K562 (cell line): Measurements from ENCODE around the gene SLCO2A1. TPM values are rescaled to one million over a fixed set of nuclear protein-coding genes. Genes with fewer than 3 reads are reported as not detected.

Experiments used
- ATAC-seq: fragments of 200-7000 bp; cut with Tn5 transposase; 3 replicates; pipeline ENCODE4 v1.9.1; 2020; ENCODE audit warnings: moderate library complexity
- BruUV-seq: library from RNA; stranded (reverse); fragments of 400-500 nt; replicated peaks from 2 replicates; lab custom pipeline; 2021; lab: Mats Ljungman, UMichigan
- CTCF ChIA-PET: fragments of 300-600 bp; formaldehyde crosslinking; extraction: SDS; loops from one replicate; lab custom pipeline; 2021; ENCODE audit warnings: low intra/inter-chr PET ratio; lab: Yijun Ruan, JAX
- POLR2A ChIA-PET: fragments of 300-600, 350-650 bp; sonication (Branson Sonifier 250); formaldehyde crosslinking; extraction: SDS; loops from one replicate; lab custom pipeline; 2021; ENCODE audit warnings: antibody characterized with exemption, inconsistent platforms; lab: Yijun Ruan, JAX
- DNase-seq, 4 experiments: peaks; one replicate each; pipeline versions ENCODE4 v3.0.0 to v3.0.0-alpha.2; 2011 to 2018; ENCODE audit warnings: low spot score in 3 of 4, mixed read lengths in 3 of 4; ENCODE audit errors: extremely low read depth in 1 of 4
- FAIRE-seq: peaks from 2 replicates; lab custom pipeline; 2011; peaks lifted over from hg19 to GRCh38; lab: Jason Lieb, UNC
- H2AFZ ChIP-seq: 2 replicates; pipeline ENCODE4 v1.6.0; 2011; ENCODE audit warnings: low read depth, low read length, control low read depth, inconsistent platforms
- H3K27ac ChIP-seq: fragments of 200-600 bp; 3 replicates; pipeline ENCODE4 v1.8.0; 2011; ENCODE audit warnings: low read depth, mild to moderate bottlenecking, control low read depth, inconsistent platforms, low read length, moderate library complexity, mixed read lengths; ENCODE audit errors: extremely low read depth
- H3K27me3 ChIP-seq, 2 experiments: fragments of 300-600 bp in 1 of 2; 2 replicates in 1 of 2; 3 replicates in 1 of 2; pipeline versions ENCODE4 v1.6.0 to v1.8.0; 2011; ENCODE audit warnings: inconsistent platforms in 2 of 2, low read length in 2 of 2, mild to moderate bottlenecking in 1 of 2, mixed read lengths in 1 of 2, moderate library complexity in 1 of 2; ENCODE audit not compliant: control insufficient read depth in 2 of 2, insufficient read depth in 2 of 2
- H3K36me3 ChIP-seq: fragments of 300-600 bp; 3 replicates; pipeline ENCODE4 v1.8.0; 2011; ENCODE audit warnings: mild to moderate bottlenecking, low read length, inconsistent platforms; ENCODE audit not compliant: control insufficient read depth, insufficient read depth
- H3K4me1 ChIP-seq, 2 experiments: fragments of 200-600 bp in 1 of 2; replicated peaks in 1 of 2; 2 replicates in 1 of 2; 3 replicates in 1 of 2; pipeline versions ENCODE4 v1.5.1 to v1.8.0; 2011; ENCODE audit warnings: inconsistent platforms in 2 of 2, low read length in 2 of 2, mild to moderate bottlenecking in 1 of 2, mixed read lengths in 1 of 2, moderate library complexity in 1 of 2; ENCODE audit not compliant: control insufficient read depth in 2 of 2, insufficient read depth in 2 of 2
- H3K4me2 ChIP-seq: 2 replicates; pipeline ENCODE4 v1.6.1; 2011; ENCODE audit warnings: low read length, control low read depth, inconsistent platforms, mixed read lengths; ENCODE audit not compliant: insufficient read depth
- H3K4me3 ChIP-seq: fragments of 200-600 bp; sonication (generic), shearing (Covaris generic); 2 replicates; pipeline ENCODE4 v1.5.1; 2016; ENCODE audit warnings: control low read depth, inconsistent platforms
- H3K79me2 ChIP-seq: fragments of 200-600 bp; 3 replicates; pipeline ENCODE4 v1.8.0; 2011; ENCODE audit warnings: low read length, inconsistent platforms; ENCODE audit not compliant: control insufficient read depth, insufficient read depth
- H3K9ac ChIP-seq, 2 experiments: 2 replicates each; pipeline versions ENCODE4 v1.6.0 to v1.6.1; 2011; ENCODE audit warnings: low read depth in 2 of 2, low read length in 2 of 2, control low read depth in 1 of 2, inconsistent platforms in 1 of 2, mild to moderate bottlenecking in 1 of 2, mixed read lengths in 1 of 2; ENCODE audit not compliant: insufficient read depth in 1 of 2
- H3K9me1 ChIP-seq: one replicate; pipeline ENCODE4 v1.6.0; 2011; ENCODE audit warnings: inconsistent platforms, mild to moderate bottlenecking, low read length, moderate library complexity; ENCODE audit not compliant: control insufficient read depth, insufficient read depth
- H3K9me3 ChIP-seq: replicated peaks from 2 replicates; pipeline ENCODE4 v1.5.1; 2011; ENCODE audit warnings: low read depth, low read length, inconsistent platforms; ENCODE audit not compliant: control insufficient read depth, insufficient read depth
- H4K20me1 ChIP-seq: replicated peaks from 2 replicates; pipeline ENCODE4 v1.6.1; 2011; ENCODE audit warnings: low read length, inconsistent platforms, mixed read lengths; ENCODE audit not compliant: control insufficient read depth, insufficient read depth
- ATF1 ChIP-seq, 2 experiments: fragments of 450-650 bp in 1 of 2; IDR thresholded peaks; 2 replicates each; pipeline ENCODE4 v1.6.1; 2016; ENCODE audit warnings: missing compliant biosample characterization in 1 of 2, missing genetic modification characterization in 1 of 2
- ATF3 ChIP-seq, 2 experiments: fragments of 450-650 bp in 1 of 2; sonication (generic) in 1 of 2; formaldehyde crosslinking in 1 of 2; IDR thresholded peaks in 1 of 2; conservative IDR thresholded peaks in 1 of 2; 2 replicates each; pipeline versions ENCODE4 v1.6.1 to v1.8.1; 2016 to 2023; ENCODE audit warnings: mild to moderate bottlenecking in 2 of 2, moderate library complexity in 2 of 2, inconsistent platforms in 1 of 2, missing genetic modification reagents in 1 of 2
- BACH1 ChIP-seq: fragments of 200-800 bp; sonication (Bioruptor generic); IDR thresholded peaks from 2 replicates; pipeline ENCODE4 v1.6.1; 2016; ENCODE audit warnings: missing genetic modification characterization, missing compliant biosample characterization
- HMBOX1 ChIP-seq: sonication (generic); IDR thresholded peaks from 2 replicates; pipeline ENCODE4 v1.6.1; 2016
- MIER1 ChIP-seq: fragments of 450-650 bp; IDR thresholded peaks from 2 replicates; pipeline ENCODE4 v1.6.1; 2016; ENCODE audit warnings: antibody characterized with exemption, mild to moderate bottlenecking, low read depth
- NCOA4 ChIP-seq: fragments of 450-650 bp; IDR thresholded peaks from 2 replicates; pipeline ENCODE4 v1.6.1; 2018; ENCODE audit warnings: mild to moderate bottlenecking; ENCODE audit not compliant: partially characterized antibody
- NELFE ChIP-seq: IDR thresholded peaks from 2 replicates; pipeline ENCODE4 v1.6.1; 2011; ENCODE audit warnings: mild to moderate bottlenecking; ENCODE audit not compliant: insufficient read depth, insufficient read length
- NFIX ChIP-seq: fragments of 250-450 bp; sonication (Bioruptor Pico); IDR thresholded peaks from 2 replicates; pipeline ENCODE4 v1.4.0; 2020; ENCODE audit warnings: low read depth, mild to moderate bottlenecking, moderate library complexity
- NR2C2 ChIP-seq, 2 experiments: fragments of 200-800 bp in 1 of 2; sonication (Bioruptor generic) in 1 of 2; sonication (generic) in 1 of 2; formaldehyde crosslinking in 1 of 2; IDR thresholded peaks; 2 replicates each; pipeline versions ENCODE4 v1.6.1 to v1.8.0; 2016 to 2022; ENCODE audit warnings: mild to moderate bottlenecking in 1 of 2, missing compliant biosample characterization in 1 of 2, missing genetic modification characterization in 1 of 2, missing genetic modification reagents in 1 of 2
- RFX1 ChIP-seq: fragments of 450-650 bp; IDR thresholded peaks from 2 replicates; pipeline ENCODE4 v1.6.1; 2016; ENCODE audit warnings: mild to moderate bottlenecking, moderate library complexity
- RFX7 ChIP-seq: fragments of 250-450 bp; sonication (Bioruptor Pico); IDR thresholded peaks from 2 replicates; pipeline ENCODE4 v1.5.1; 2021; ENCODE audit warnings: mild to moderate bottlenecking
- SMAD3 ChIP-seq: fragments of 450-650 bp; formaldehyde crosslinking; conservative IDR thresholded peaks from 2 replicates; pipeline ENCODE4 v1.4.0; 2020; ENCODE audit warnings: mild to moderate bottlenecking
- SRSF7 ChIP-seq: fragments of 200-400 bp; formaldehyde crosslinking; optimal IDR thresholded peaks from 2 replicates; pipeline ENCODE3; 2017; ENCODE audit warnings: mild to moderate bottlenecking, low read depth, low read length
- TCF3 ChIP-seq: sonication (generic); formaldehyde crosslinking; IDR thresholded peaks from 2 replicates; pipeline ENCODE4 v1.4.0; 2020; ENCODE audit warnings: mild to moderate bottlenecking, missing genetic modification reagents
- ZNF121 ChIP-seq: sonication (generic); formaldehyde crosslinking; conservative IDR thresholded peaks from 2 replicates; pipeline ENCODE4 v1.8.0; 2022; ENCODE audit warnings: missing genetic modification reagents
- ZNF124 ChIP-seq: sonication (generic); formaldehyde crosslinking; IDR thresholded peaks from 2 replicates; pipeline ENCODE4 v1.8.1; 2022; ENCODE audit warnings: missing genetic modification reagents
- ZNF444 ChIP-seq: fragments of 250-450 bp; sonication (Bioruptor Pico); IDR thresholded peaks from 2 replicates; pipeline ENCODE4 v1.4.0; 2020; ENCODE audit warnings: mild to moderate bottlenecking, moderate library complexity
- WGBS: fragments of 100-300 bp; shearing (Covaris generic); methylation state at CpG from one replicate; pipeline ENCODE4 v1.1.6; 2016; ENCODE audit warnings: low coverage, mixed read lengths; ENCODE audit not compliant: insufficient coverage; ENCODE audit errors: missing lambda C conversion rate; 5-methylcytosine and 5-hydroxymethylcytosine counted together
- in situ Hi-C: fragments of 300-500 bp; cut with MboI; formaldehyde crosslinking; loops from 4 replicates; pipeline ENCODE4 v1.15.0; 2018; ENCODE audit warnings: inconsistent platforms, mixed read lengths
- intact Hi-C: fragments of 100-400 bp; cut with micrococcal nuclease; formaldehyde crosslinking; loops from 2 replicates; pipeline ENCODE4 v1.14.2; 2022
- polyA plus RNA-seq, 8 experiments: library from polyadenylated mRNA; depleted of rRNA in 4 of 8; stranded (reverse) in 5 of 8; unstranded in 3 of 8; fragments of >200 nt; fragmentation: Nextera tagmentation in 2 of 8; fragmentation: Illumina TruSeq in 1 of 8; extraction: Ambion mirVana in 2 of 8; extraction: Trizol in 1 of 8; gene quantifications; 2 replicates each; pipeline versions ENCODE4 v1.2.1 to v1.2.3, GENCODE V29; 2011 to 2014; ENCODE audit warnings: inconsistent platforms in 1 of 8, missing spikeins in 1 of 8
- total RNA-seq, 7 experiments: library from RNA; depleted of rRNA in 6 of 7; stranded (reverse); fragments of >200 nt in 6 of 7; fragmentation: Illumina TruSeq in 2 of 7; extraction: Trizol in 2 of 7; gene quantifications; 2 replicates each; pipeline versions ENCODE4 v1.2.1 to v1.2.3, GENCODE V29; 2011 to 2021; ENCODE audit warnings: low replicate concordance in 1 of 7

SLCO2A1 gene
- total and polyA plus RNA-seq, 9 of the 15 experiments (the other 6 are each of a cell fraction or from before 2014, with no cell fraction given): 0.16 to 1.0 TPM; not detected in 7

GRCh38 chr3:134028486-134029255 is 1.1 kb downstream of the SLCO2A1 start:
- BruUV-seq: no TSS peak
- CTCF ChIA-PET: no interaction called here
- 6% methylated on average over 22 of the region's 23 CpGs for WGBS
- H3K4me3 ChIP-seq: no peak overlapping the region
- no peaks in the 10 kb centered on the region for H3K9me3 ChIP-seq
- H3K4me1 ChIP-seq: peaks cover 0 to 5% of the 10 kb centered on the region in 2 experiments; a peak in 1 of 5 replicates
- H4K20me1 ChIP-seq: no peaks in the 10 kb centered on the region; the same call in 1 of the 2 replicates
- intact Hi-C loops: no loop called here
- no peaks in the 10 kb centered on the region for H3K9me1 ChIP-seq
- H2AFZ ChIP-seq: no peak overlapping the region
- FAIRE-seq (no peak), DNase-seq (no peak), ATAC-seq (no peak)
- H3K27ac ChIP-seq: no peak overlapping the region
- no peak overlapping the region for H3K9ac ChIP-seq
- TF ChIP-seq NCOA4 (no peak), NELFE (no peak), ZNF124 (CRISPR knock-in tag) (no peak), ATF3 (IDR thresholded peaks at IDR 0.05) (no peak), ATF3 (CRISPR knock-in tag; conservative IDR thresholded peaks at IDR 0.05) (no peak), BACH1 (no peak), RFX1 (no peak), ZNF121 (CRISPR knock-in tag) (no peak), NFIX (CRISPR knock-in tag) (no peak), ATF1 (CRISPR knock-in tag; IDR thresholded peaks at IDR 0.05) (no peak), ATF1 (tag; IDR thresholded peaks at IDR 0.05) (no peak), ZNF444 (CRISPR knock-in tag) (no peak), TCF3 (no peak), HMBOX1 (no peak), MIER1 (no peak), SMAD3 (CRISPR knock-in tag) (no peak), NR2C2 (CRISPR knock-in tag; IDR thresholded peaks at IDR 0.05) (no peak), NR2C2 (tag; IDR thresholded peaks at IDR 0.05) (no peak), SRSF7 (no peak), RFX7 (CRISPR knock-in tag) (no peak)
- no peaks in the 10 kb centered on the region for H3K36me3 ChIP-seq
- H3K27me3 ChIP-seq: peaks cover 0 to 20% of the 10 kb centered on the region in 2 experiments; a peak in 2 of 5 replicates
- POLR2A ChIA-PET: no interaction called here
- H3K4me2 ChIP-seq: no peak overlapping the region
- in situ Hi-C loops: no loop called here
- no peaks in the 10 kb centered on the region for H3K79me2 ChIP-seq
